Stimulated activated CD8-positive, alpha-beta memory T cell treated with anti-CD3 and anti-CD28 coated beads, Interleukin-4, amount 100 ng/mL, for 1 hour (primary cell): ENCODE measurements around the gene MYBPHL.

Source experiments
- DNase-seq, 2 donors: peaks; one replicate each; pipeline ENCODE4 v3.0.0-alpha.2; 2020; ENCODE audit warnings: low read depth in 2 of 2, low spot score in 1 of 2

Gene MYBPHL

GRCh38 chr1:109253803-109254620, 52.8 kb downstream of the MYBPHL start:
- DNase-seq = no peak

- no peak for DNase-seq
Observed at GRCh38 chr1:109252893-109253802, 53.7 kb downstream of the MYBPHL start.

GRCh38 chr1:109252167-109252892, 54.5 kb downstream of the MYBPHL start:
- DNase-seq = no peak

- no peak for DNase-seq
Observed at GRCh38 chr1:109251277-109252166, 55.3 kb downstream of the MYBPHL start.

- no peak for DNase-seq
Observed at GRCh38 chr1:109250454-109251276, 56.1 kb downstream of the MYBPHL start.

- DNase-seq = no peak
Observed at GRCh38 chr1:109249654-109250401, 57.0 kb downstream of the MYBPHL start.

- DNase-seq = peak in 1 of 2 donors; percentile 16
Observed at GRCh38 chr1:109248797-109249629, 57.8 kb downstream of the MYBPHL start, which contains the start of gene CELSR2. TSS of gene CELSR2 (plus strand) at chr1:109249539. CDS start at chr1:109250080, 541 bp downstream.

- DNase-seq = no peak
Observed at GRCh38 chr1:109248444-109248796, 58.4 kb downstream of the MYBPHL start.

GRCh38 chr1:109247401-109248365, 59.1 kb downstream of the MYBPHL start:
- DNase-seq = no peak

- DNase-seq = no peak
Observed at GRCh38 chr1:109246141-109246551, 60.7 kb downstream of the MYBPHL start.

- no peak for DNase-seq
Observed at GRCh38 chr1:109243860-109244552, 62.8 kb downstream of the MYBPHL start.

- DNase-seq = no peak
Observed at GRCh38 chr1:109243221-109243620, 63.6 kb downstream of the MYBPHL start.

GRCh38 chr1:109242387-109242786, 64.4 kb downstream of the MYBPHL start:
- no peak for DNase-seq
